Caco-2 (cell line): ENCODE results near the gene SEPSECS. TPM values are rescaled to one million over a fixed set of nuclear protein-coding genes. Genes with fewer than 3 reads are reported as not detected.
A peak's percentile ranks its signal among the peaks of the same experiment; 100 is the strongest.

Experiments
- BruUV-seq: library from RNA; stranded (reverse); fragments of 400-500 nt; replicated peaks from 2 replicates; lab custom pipeline; 2021; lab: Mats Ljungman, UMichigan
- CTCF ChIA-PET: fragments of 300-600 bp; sonication (Branson Sonifier 250); formaldehyde crosslinking; loops from one replicate; lab custom pipeline; 2022; ENCODE audit warnings: antibody characterized with exemption; lab: Charles Lee
- POLR2A ChIA-PET: fragments of 300-600 bp; sonication (Branson Sonifier 250); formaldehyde crosslinking; loops from one replicate; lab custom pipeline; 2022; ENCODE audit warnings: antibody characterized with exemption; lab: Charles Lee
- DNase-seq, 2 experiments: peaks; one replicate each; pipeline versions ENCODE4 v3.0.0 to v3.0.0-alpha.2; 2020 to 2022
- H3K27me3 ChIP-seq: replicated peaks from 2 replicates; pipeline ENCODE4 v1.6.0; 2011; ENCODE audit warnings: low read length; ENCODE audit not compliant: control insufficient read depth, insufficient read depth
- H3K36me3 ChIP-seq: 2 replicates; pipeline ENCODE4 v1.5.1; 2011; ENCODE audit warnings: low read length; ENCODE audit not compliant: control insufficient read depth, insufficient read depth
- H3K4me1 ChIP-seq: fragments of 250-450 bp; sonication (Bioruptor Pico); 2 replicates; pipeline ENCODE4 v1.5.1; 2020; ENCODE audit warnings: mild to moderate bottlenecking
- H3K4me3 ChIP-seq: 2 replicates; pipeline ENCODE4 v1.5.1; 2011; ENCODE audit warnings: low read depth, mild to moderate bottlenecking, control low read depth, low read length
- H3K9me3 ChIP-seq: fragments of 250-450 bp; sonication (Bioruptor Pico); 2 replicates; pipeline ENCODE4 v1.5.1; 2020; ENCODE audit warnings: mild to moderate bottlenecking, moderate library complexity
- H3K27ac Mint-ChIP-seq: one replicate; pipeline ENCODE4 v1.8.0; 2022; ENCODE audit warnings: mixed read lengths; ENCODE audit not compliant: unreplicated experiment
- H3K27me3 Mint-ChIP-seq: one replicate; pipeline ENCODE4 v1.8.0; 2022; ENCODE audit warnings: mixed read lengths; ENCODE audit not compliant: insufficient read depth, unreplicated experiment
- H3K36me3 Mint-ChIP-seq: one replicate; pipeline ENCODE4 v1.8.0; 2022; ENCODE audit warnings: mild to moderate bottlenecking, mixed read lengths; ENCODE audit not compliant: insufficient read depth, unreplicated experiment
- H3K4me1 Mint-ChIP-seq: one replicate; pipeline ENCODE4 v1.8.0; 2022; ENCODE audit warnings: low read depth, mixed read lengths; ENCODE audit not compliant: unreplicated experiment
- H3K4me3 Mint-ChIP-seq: one replicate; pipeline ENCODE4 v1.8.0; 2022; ENCODE audit warnings: mild to moderate bottlenecking, moderate library complexity, mixed read lengths; ENCODE audit not compliant: unreplicated experiment
- H3K9me3 Mint-ChIP-seq: one replicate; pipeline ENCODE4 v1.8.0; 2022; ENCODE audit warnings: mixed read lengths; ENCODE audit not compliant: unreplicated experiment
- intact Hi-C: fragments of 100-400 bp; cut with micrococcal nuclease; formaldehyde crosslinking; loops from one replicate; pipeline ENCODE4 v1.10.0; 2022; ENCODE audit not compliant: unreplicated experiment
- total RNA-seq: library from RNA; stranded (reverse); gene quantifications from 2 replicates; pipeline ENCODE4 v1.2.3, GENCODE V29; 2022
- TF ChIP-seq, protein P1 (sequence below), 2 experiments: fragments of 200-600 bp in 1 of 2; IDR thresholded peaks; 1 replicate in 1 of 2; 2 replicates in 1 of 2; pipeline versions ENCODE4 v1.5.1 to v1.8.0; 2011 to 2022; ENCODE audit warnings: antibody characterized with exemption in 1 of 2, control low read depth in 1 of 2, inconsistent platforms in 1 of 2, low read depth in 1 of 2, low read length in 1 of 2, mild to moderate bottlenecking in 1 of 2, moderate library complexity in 1 of 2; ENCODE audit not compliant: insufficient read depth in 1 of 2, severe bottlenecking in 1 of 2, unreplicated experiment in 1 of 2

SEPSECS gene
- total RNA-seq, 1 experiment from 2014 or later: 5.7 TPM

DNA sequence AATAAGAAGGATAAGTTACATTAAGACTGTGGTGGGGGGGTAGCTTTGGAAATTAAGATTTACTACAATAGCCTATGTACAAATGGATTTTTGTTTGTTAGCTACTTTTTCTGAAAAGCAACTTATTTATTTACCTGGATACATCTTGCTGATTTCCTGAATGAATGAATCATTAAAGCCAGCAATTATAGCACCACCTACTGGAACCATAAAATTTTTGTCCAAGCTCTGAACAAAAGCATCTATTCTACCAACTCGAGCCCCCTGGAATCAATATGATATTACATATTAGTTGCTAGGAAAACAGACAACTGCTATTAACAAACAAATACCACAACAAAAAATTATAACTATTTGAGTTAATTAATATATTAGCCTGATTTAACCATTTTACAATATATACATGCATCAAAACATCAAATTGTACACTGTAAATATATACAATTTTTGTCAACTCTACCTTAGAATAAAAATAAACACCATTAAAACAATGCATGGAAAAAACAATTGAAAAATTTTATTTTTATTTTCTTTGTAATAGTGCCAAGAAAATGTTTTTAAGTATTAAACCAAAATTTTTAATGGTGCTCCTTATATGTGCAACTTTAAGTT lies 15.3 kb downstream of the SEPSECS start:
- no peaks in the 10 kb centered on the region for H3K4me1 Mint-ChIP-seq
- POLR2A ChIA-PET: no interaction called here
- no peaks in the 10 kb centered on the region for H3K9me3 Mint-ChIP-seq
- H3K27me3 ChIP-seq: no peaks in the 10 kb centered on the region
- H3K27ac Mint-ChIP-seq: no peak overlapping the region
- CTCF ChIA-PET: interaction anchor here (0.8 to 1.3 kb wide), 5 partner anchors 12 to 222 kb away, joined by 3 to 7 read pairs (median 5); no protein-coding TSS in a partner anchor
- H3K27me3 Mint-ChIP-seq: no peaks in the 10 kb centered on the region
- H3K4me3 Mint-ChIP-seq: no peak overlapping the region
- BruUV-seq: no TSS peak
- TF ChIP-seq, protein P1, sequence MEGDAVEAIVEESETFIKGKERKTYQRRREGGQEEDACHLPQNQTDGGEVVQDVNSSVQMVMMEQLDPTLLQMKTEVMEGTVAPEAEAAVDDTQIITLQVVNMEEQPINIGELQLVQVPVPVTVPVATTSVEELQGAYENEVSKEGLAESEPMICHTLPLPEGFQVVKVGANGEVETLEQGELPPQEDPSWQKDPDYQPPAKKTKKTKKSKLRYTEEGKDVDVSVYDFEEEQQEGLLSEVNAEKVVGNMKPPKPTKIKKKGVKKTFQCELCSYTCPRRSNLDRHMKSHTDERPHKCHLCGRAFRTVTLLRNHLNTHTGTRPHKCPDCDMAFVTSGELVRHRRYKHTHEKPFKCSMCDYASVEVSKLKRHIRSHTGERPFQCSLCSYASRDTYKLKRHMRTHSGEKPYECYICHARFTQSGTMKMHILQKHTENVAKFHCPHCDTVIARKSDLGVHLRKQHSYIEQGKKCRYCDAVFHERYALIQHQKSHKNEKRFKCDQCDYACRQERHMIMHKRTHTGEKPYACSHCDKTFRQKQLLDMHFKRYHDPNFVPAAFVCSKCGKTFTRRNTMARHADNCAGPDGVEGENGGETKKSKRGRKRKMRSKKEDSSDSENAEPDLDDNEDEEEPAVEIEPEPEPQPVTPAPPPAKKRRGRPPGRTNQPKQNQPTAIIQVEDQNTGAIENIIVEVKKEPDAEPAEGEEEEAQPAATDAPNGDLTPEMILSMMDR (IDR thresholded peaks at IDR 0.05; ENCODE audit: insufficient read depth in 1 of 2, low read depth in 1 of 2, low read length in 1 of 2, severe bottlenecking in 1 of 2, unreplicated experiment in 1 of 2): peak; percentile 51 to 53
- no peaks in the 10 kb centered on the region for H3K36me3 ChIP-seq
- H3K9me3 ChIP-seq: no peaks in the 10 kb centered on the region
- H3K36me3 Mint-ChIP-seq: no peaks in the 10 kb centered on the region
- DNase-seq: peak in 1 of 2 experiments; percentile 35
- no peaks in the 10 kb centered on the region for H3K4me1 ChIP-seq
- H3K4me3 ChIP-seq: no peak overlapping the region
- intact Hi-C loops: loop anchor here (1.0 kb wide), 2 partner anchors 116 to 165 kb away; no protein-coding TSS in a partner anchor

DNA sequence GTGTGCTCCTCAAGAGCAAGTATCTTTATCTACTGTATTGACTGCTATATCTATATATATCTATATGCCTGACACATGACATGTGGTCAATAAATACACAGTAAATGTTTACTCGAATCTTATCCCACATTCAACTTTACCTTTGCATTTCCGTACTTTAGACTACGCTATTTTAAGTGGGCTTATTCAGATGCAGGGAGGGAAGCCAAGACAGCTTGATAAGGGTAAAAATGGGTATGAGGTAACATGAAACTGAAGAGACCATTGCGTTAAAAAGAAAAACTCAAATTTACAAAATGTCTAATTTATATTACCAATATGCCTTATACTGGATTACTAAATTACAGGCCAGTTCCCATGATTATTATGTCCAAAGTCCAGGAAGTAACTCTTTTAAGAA lies 17.8 kb downstream of the SEPSECS start:
- no peaks in the 10 kb centered on the region for H3K4me1 ChIP-seq
- ChIA-PET CTCF (interaction anchor here (1.2 kb wide), 1 partner anchor 162 kb away, joined by 6 read pairs; no protein-coding TSS in a partner anchor), POLR2A (no interaction called here)
- no peak overlapping the region for H3K4me3 Mint-ChIP-seq
- no peaks in the 10 kb centered on the region for H3K36me3 Mint-ChIP-seq
- H3K36me3 ChIP-seq: no peaks in the 10 kb centered on the region
- no peak overlapping the region for H3K27ac Mint-ChIP-seq
- intact Hi-C loops: no loop called here
- no peak overlapping the region for H3K4me3 ChIP-seq
- no TSS peak for BruUV-seq
- H3K27me3 Mint-ChIP-seq: no peaks in the 10 kb centered on the region
- no peaks in the 10 kb centered on the region for H3K9me3 ChIP-seq
- no peaks in the 10 kb centered on the region for H3K4me1 Mint-ChIP-seq
- no peaks in the 10 kb centered on the region for H3K27me3 ChIP-seq
- H3K9me3 Mint-ChIP-seq: no peaks in the 10 kb centered on the region
- no peak for DNase-seq
- TF ChIP-seq, protein P1 (IDR thresholded peaks at IDR 0.05; ENCODE audit: insufficient read depth in 1 of 2, low read depth in 1 of 2, low read length in 1 of 2, severe bottlenecking in 1 of 2, unreplicated experiment in 1 of 2): no peak

DNA sequence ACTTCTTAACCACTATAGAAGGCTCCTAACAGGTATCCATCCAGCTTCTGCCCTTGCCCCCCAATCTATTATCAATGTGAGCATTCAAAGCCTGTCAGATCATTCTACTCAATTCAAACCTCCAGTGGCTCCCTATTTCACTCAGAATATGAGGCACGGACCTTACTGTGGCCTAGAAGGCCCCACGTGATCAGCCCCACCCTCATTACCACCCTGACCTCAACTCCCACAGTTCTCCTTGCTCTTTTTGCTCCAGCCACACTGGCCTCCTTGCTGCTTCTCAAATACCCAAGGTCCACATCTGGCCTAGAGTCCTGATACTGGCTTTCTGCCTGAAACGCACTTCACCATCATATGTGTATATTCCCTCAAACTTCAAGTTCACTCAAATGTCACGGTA lies 18.7 kb downstream of the SEPSECS start:
- no peak overlapping the region for H3K4me3 Mint-ChIP-seq
- no peaks in the 10 kb centered on the region for H3K4me1 Mint-ChIP-seq
- Histone ChIP-seq H3K9me3 (no peaks in the 10 kb centered on the region), H3K4me1 (no peaks in the 10 kb centered on the region), H3K4me3 (no peak overlapping the region), H3K36me3 (no peaks in the 10 kb centered on the region), H3K27me3 (no peaks in the 10 kb centered on the region)
- H3K36me3 Mint-ChIP-seq: no peaks in the 10 kb centered on the region
- BruUV-seq: no TSS peak
- no peaks in the 10 kb centered on the region for H3K27me3 Mint-ChIP-seq
- no peaks in the 10 kb centered on the region for H3K9me3 Mint-ChIP-seq
- DNase-seq: no peak
- ChIA-PET CTCF (interaction anchor here (1.2 kb wide), 1 partner anchor 162 kb away, joined by 6 read pairs; no protein-coding TSS in a partner anchor), POLR2A (no interaction called here)
- intact Hi-C loops: no loop called here
- TF ChIP-seq, protein P1 (IDR thresholded peaks at IDR 0.05; ENCODE audit: insufficient read depth in 1 of 2, low read depth in 1 of 2, low read length in 1 of 2, severe bottlenecking in 1 of 2, unreplicated experiment in 1 of 2): no peak
- H3K27ac Mint-ChIP-seq: no peak overlapping the region
